Stimulated activated effector memory CD8-positive, alpha-beta T cell treated with anti-CD3 and anti-CD28 coated beads, Interleukin-12 subunit alpha, Interleukin-12 subunit beta, amount 100 ng/mL, for 72 hours (primary cell): ENCODE results near the gene METRNL.
A peak's percentile ranks its signal among the peaks of the same experiment; 100 is the strongest.
"Not testable (repeated sequence)": the region's sequence is repeated elsewhere in the genome, so short reads cannot be mapped to it uniquely, and the experiment has no call there.

Source experiments
- ATAC-seq: fragments of 150-1000 bp; cut with Tn5 transposase; 2 replicates; pipeline ENCODE4 v1.10.0; 2021
- DNase-seq, 2 donors: peaks; one replicate each; pipeline ENCODE4 v3.0.0; 2021 to 2022; ENCODE audit warnings: low spot score in 2 of 2
- H3K27ac Mint-ChIP-seq: one replicate; pipeline ENCODE4 v1.8.0; 2022; ENCODE audit warnings: mild to moderate bottlenecking, mixed read lengths
- H3K36me3 Mint-ChIP-seq: one replicate; pipeline ENCODE4 v1.8.0; 2022; ENCODE audit warnings: mild to moderate bottlenecking, mixed read lengths
- H3K4me1 Mint-ChIP-seq: one replicate; pipeline ENCODE4 v1.8.0; 2022; ENCODE audit warnings: mixed read lengths
- H3K4me3 Mint-ChIP-seq: one replicate; pipeline ENCODE4 v1.8.0; 2022; ENCODE audit warnings: mild to moderate bottlenecking, mixed read lengths
- H3K9me3 Mint-ChIP-seq: one replicate; pipeline ENCODE4 v1.8.0; 2022; ENCODE audit warnings: mixed read lengths

The METRNL gene

GRCh38 chr17:83057397-83057761 is 22.0 kb upstream of the METRNL start:
- DNase-seq (peak in 1 of 2 donors; percentile 46), ATAC-seq (no peak)
- Mint-ChIP-seq H3K4me1 (peaks cover 10% of the 10 kb centered on the region), H3K9me3 (no peaks in the 10 kb centered on the region), H3K36me3 (no peaks in the 10 kb centered on the region), H3K27ac (no peak overlapping the region), H3K4me3 (no peak overlapping the region)

- no peaks in the 10 kb centered on the region for H3K36me3 Mint-ChIP-seq
- no peaks in the 10 kb centered on the region for H3K9me3 Mint-ChIP-seq
- ATAC-seq, result no peak
- H3K4me1 Mint-ChIP-seq, result peaks cover 10% of the 10 kb centered on the region
- no peak overlapping the region for H3K27ac Mint-ChIP-seq
- peak in 1 of 2 donors; percentile 40 for DNase-seq
- no peak overlapping the region for H3K4me3 Mint-ChIP-seq
Measured at GRCh38 chr17:83057793-83058265, 21.6 kb upstream of the METRNL start.

- Mint-ChIP-seq H3K4me1 (peaks cover 10% of the 10 kb centered on the region), H3K27ac (no peak overlapping the region), H3K9me3 (no peaks in the 10 kb centered on the region), H3K36me3 (no peaks in the 10 kb centered on the region), H3K4me3 (no peak overlapping the region)
- DNase-seq (no peak), ATAC-seq (no peak)
Measured at GRCh38 chr17:83058266-83058798, 21.1 kb upstream of the METRNL start.

GRCh38 chr17:83061586-83061985 is 17.8 kb upstream of the METRNL start:
- Mint-ChIP-seq H3K9me3 (no peaks in the 10 kb centered on the region), H3K36me3 (no peaks in the 10 kb centered on the region), H3K4me1 (no peaks in the 10 kb centered on the region), H3K4me3 (no peak overlapping the region), H3K27ac (no peak overlapping the region)
- ATAC-seq (no peak), DNase-seq (no peak)

GRCh38 chr17:83062011-83062817 is 17.2 kb upstream of the METRNL start:
- Mint-ChIP-seq H3K27ac (peak overlapping the region; percentile 43), H3K4me1 (no peaks in the 10 kb centered on the region), H3K36me3 (no peaks in the 10 kb centered on the region), H3K9me3 (no peaks in the 10 kb centered on the region), H3K4me3 (no peak overlapping the region)
- DNase-seq, result peak in 1 of 2 donors; percentile 47
- ATAC-seq, result no peak

GRCh38 chr17:83062818-83063671 is 16.4 kb upstream of the METRNL start:
- ATAC-seq, result peak; percentile 17
- DNase-seq, result peak in 1 of 2 donors; percentile 47
- Mint-ChIP-seq H3K27ac (peak overlapping the region; percentile 43), H3K36me3 (no peaks in the 10 kb centered on the region), H3K4me1 (no peaks in the 10 kb centered on the region), H3K9me3 (no peaks in the 10 kb centered on the region), H3K4me3 (no peak overlapping the region)

GRCh38 chr17:83064021-83064731 is 15.2 kb upstream of the METRNL start:
- H3K9me3 Mint-ChIP-seq, result no peaks in the 10 kb centered on the region
- H3K4me1 Mint-ChIP-seq, result no peaks in the 10 kb centered on the region
- DNase-seq, result peak in 1 of 2 donors; percentile 33
- ATAC-seq, result no peak
- no peak overlapping the region for H3K4me3 Mint-ChIP-seq
- no peak overlapping the region for H3K27ac Mint-ChIP-seq
- H3K36me3 Mint-ChIP-seq, result no peaks in the 10 kb centered on the region

- no peak for DNase-seq
- H3K4me1 Mint-ChIP-seq, result peaks cover 7% of the 10 kb centered on the region
- H3K27ac Mint-ChIP-seq, result peak overlapping the region; percentile 5
Measured at GRCh38 chr17:83064732-83065659, 14.4 kb upstream of the METRNL start.

GRCh38 chr17:83065660-83066542 is 13.5 kb upstream of the METRNL start:
- Mint-ChIP-seq H3K4me3 (no peak overlapping the region), H3K9me3 (no peaks in the 10 kb centered on the region), H3K4me1 (peaks cover 12% of the 10 kb centered on the region), H3K36me3 (peaks cover 6% of the 10 kb centered on the region), H3K27ac (peak overlapping the region; percentile 5)
- no peak for DNase-seq
- ATAC-seq, result no peak

More at GRCh38 chr17:83064732-83065659, 14.4 kb upstream of the METRNL start:
- ATAC-seq, result no peak
- Mint-ChIP-seq H3K4me3 (no peak overlapping the region), H3K9me3 (no peaks in the 10 kb centered on the region), H3K36me3 (peaks cover 6% of the 10 kb centered on the region)

- not testable (repeated sequence) for DNase-seq, H3K27ac Mint-ChIP-seq, H3K36me3 Mint-ChIP-seq, H3K9me3 Mint-ChIP-seq, H3K4me3 Mint-ChIP-seq, ATAC-seq
- H3K4me1 Mint-ChIP-seq, result peaks cover 18% of the 10 kb centered on the region
Measured at GRCh38 chr17:83066543-83066890, 12.9 kb upstream of the METRNL start.

GRCh38 chr17:83067071-83067717 is 12.2 kb upstream of the METRNL start:
- no peak for ATAC-seq
- peak overlapping the region; percentile 88 for H3K27ac Mint-ChIP-seq
- H3K4me3 Mint-ChIP-seq, result no peak overlapping the region
- peaks cover 25% of the 10 kb centered on the region for H3K4me1 Mint-ChIP-seq
- DNase-seq, result no peak
- no peaks in the 10 kb centered on the region for H3K9me3 Mint-ChIP-seq
- H3K36me3 Mint-ChIP-seq, result peaks cover 6% of the 10 kb centered on the region

- Mint-ChIP-seq H3K27ac (peak overlapping the region; percentile 88), H3K36me3 (peaks cover 6% of the 10 kb centered on the region), H3K4me1 (peaks cover 28% of the 10 kb centered on the region), H3K4me3 (no peak overlapping the region), H3K9me3 (no peaks in the 10 kb centered on the region)
- ATAC-seq, result no peak
- DNase-seq, result no peak
Measured at GRCh38 chr17:83067718-83068261, 11.6 kb upstream of the METRNL start.
